LNCaP clone FGC (cell line): ENCODE results near the gene ZNF526.

Experiments used
- DNase-seq: peaks from one replicate; pipeline ENCODE4 v3.0.0-alpha.2; 2011; ENCODE audit warnings: low read depth
- H3K4me3 ChIP-seq: 2 replicates; pipeline ENCODE4 v1.5.1; 2011; ENCODE audit warnings: mild to moderate bottlenecking, low read depth, low read length, control low read depth
- TF ChIP-seq, protein P1 (sequence below): IDR thresholded peaks from 2 replicates; pipeline ENCODE4 v1.5.1; 2012; ENCODE audit warnings: mild to moderate bottlenecking; ENCODE audit not compliant: control insufficient read depth, insufficient read depth; ENCODE audit errors: extremely low read depth

The ZNF526 gene

DNA sequence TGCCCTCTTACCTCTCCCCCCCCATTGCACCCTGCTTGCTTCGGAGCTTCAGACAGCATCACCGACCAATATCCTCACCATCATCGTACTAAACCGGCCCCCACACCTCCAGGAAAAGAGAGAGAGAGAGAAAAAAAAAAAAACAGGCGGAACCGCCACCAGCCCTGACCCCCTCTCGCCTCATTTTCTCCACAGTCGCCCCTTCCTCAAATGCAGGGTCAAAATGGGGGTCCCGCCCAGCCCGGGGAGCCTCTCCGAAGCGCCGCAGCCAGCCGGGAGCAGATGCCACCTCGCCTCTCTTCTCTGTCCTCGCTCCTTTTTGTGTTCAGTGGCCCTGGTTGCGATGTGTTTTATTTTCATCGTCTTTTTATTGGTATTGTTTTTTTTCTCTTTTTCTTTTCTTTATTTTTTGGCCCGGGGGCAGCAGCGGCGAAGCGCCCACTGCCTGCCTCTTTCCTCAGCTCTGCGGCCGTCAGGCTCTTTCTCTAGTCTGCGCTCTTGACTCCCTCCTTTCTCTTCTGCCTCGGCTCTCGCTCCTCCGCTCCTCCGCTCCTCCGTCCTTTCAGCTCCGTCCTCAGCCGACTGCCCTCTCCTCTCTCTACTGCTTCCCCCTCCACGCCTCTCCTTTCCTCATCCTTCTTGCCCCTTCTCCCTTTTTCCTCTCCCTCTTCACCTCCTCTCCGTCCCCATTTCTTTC lies 44.0 kb upstream of the ZNF526 start:
- DNase-seq, result no peak
- TF ChIP-seq, protein P1, sequence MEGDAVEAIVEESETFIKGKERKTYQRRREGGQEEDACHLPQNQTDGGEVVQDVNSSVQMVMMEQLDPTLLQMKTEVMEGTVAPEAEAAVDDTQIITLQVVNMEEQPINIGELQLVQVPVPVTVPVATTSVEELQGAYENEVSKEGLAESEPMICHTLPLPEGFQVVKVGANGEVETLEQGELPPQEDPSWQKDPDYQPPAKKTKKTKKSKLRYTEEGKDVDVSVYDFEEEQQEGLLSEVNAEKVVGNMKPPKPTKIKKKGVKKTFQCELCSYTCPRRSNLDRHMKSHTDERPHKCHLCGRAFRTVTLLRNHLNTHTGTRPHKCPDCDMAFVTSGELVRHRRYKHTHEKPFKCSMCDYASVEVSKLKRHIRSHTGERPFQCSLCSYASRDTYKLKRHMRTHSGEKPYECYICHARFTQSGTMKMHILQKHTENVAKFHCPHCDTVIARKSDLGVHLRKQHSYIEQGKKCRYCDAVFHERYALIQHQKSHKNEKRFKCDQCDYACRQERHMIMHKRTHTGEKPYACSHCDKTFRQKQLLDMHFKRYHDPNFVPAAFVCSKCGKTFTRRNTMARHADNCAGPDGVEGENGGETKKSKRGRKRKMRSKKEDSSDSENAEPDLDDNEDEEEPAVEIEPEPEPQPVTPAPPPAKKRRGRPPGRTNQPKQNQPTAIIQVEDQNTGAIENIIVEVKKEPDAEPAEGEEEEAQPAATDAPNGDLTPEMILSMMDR, result no peak
- peak overlapping the region; percentile 26; the same call in 1 of the 2 replicates for H3K4me3 ChIP-seq

DNA sequence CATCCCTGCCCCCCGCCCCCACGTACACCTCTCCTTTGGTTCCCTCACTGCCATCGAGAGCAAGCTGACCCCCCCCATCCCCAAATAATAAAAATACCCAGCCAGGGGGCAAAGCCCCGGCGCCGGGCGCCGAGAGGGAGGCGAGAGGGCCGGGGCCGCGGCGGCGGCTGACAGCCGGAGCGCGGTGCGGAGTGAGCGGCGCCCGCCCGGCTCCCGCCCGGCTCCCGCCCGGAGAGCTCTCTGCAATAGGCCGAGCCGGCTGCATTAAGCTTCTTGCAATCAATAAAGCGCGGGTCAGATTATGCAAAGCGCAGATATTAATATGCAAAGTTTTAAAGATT lies 43.5 kb upstream of the ZNF526 start:
- peak overlapping the region; percentile 26; the same call in 1 of the 2 replicates for H3K4me3 ChIP-seq
- no peak for DNase-seq
- TF ChIP-seq, protein P1, result no peak

DNA sequence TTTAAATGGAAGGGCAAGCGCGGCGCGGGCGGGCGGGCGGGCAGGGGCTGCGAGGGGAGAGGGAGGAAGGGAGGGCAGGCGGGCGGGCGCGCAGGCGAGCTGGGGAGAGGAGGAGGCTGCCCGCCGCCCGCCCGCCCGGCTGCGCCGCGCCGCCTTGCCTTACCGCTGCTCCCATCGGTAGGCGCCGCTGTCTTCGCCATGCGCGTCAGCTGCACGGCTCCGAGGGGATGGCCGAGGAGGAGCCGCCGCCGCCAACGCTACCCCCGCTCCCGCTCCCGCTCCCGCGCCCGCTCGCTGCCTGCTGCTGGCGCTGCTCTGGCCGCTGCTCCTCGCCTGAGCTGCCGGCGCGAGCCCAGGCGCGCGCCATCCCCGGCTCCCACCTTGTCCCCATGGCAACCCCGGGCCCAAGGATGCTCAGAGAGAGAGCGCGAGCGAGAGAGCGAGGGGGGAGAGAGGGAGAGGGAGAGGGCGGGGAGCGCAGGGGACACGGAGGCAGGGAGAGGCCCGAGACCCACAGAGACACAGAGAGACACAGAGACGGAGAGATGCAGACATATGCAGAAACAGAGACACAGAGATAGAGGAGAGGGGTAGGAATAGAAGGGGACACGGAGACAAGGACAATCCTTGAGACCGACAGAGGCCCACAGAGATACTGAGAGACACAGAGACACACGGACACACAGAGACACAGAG lies 43.0 kb upstream of the ZNF526 start:
- DNase-seq, result no peak
- no peak overlapping the region for H3K4me3 ChIP-seq
- TF ChIP-seq, protein P1, result peak; percentile 57

DNA sequence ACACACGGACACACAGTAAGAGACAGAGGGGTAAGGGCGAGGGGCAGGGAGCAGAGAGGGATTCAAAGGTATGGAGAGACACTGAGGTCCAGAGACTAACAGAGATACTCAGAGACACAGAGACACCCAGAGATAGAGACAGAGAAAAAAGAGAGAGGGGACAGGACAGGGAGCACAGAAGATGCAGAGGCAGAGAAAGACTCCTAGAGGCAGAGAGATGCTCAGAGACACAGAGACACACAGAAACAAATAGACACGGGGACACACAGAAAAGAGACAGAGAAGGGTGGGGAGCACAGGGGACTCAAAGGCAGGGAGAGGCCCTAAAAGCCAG lies 42.5 kb upstream of the ZNF526 start:
- TF ChIP-seq, protein P1, result no peak
- no peak for DNase-seq
- H3K4me3 ChIP-seq, result no peak overlapping the region

DNA sequence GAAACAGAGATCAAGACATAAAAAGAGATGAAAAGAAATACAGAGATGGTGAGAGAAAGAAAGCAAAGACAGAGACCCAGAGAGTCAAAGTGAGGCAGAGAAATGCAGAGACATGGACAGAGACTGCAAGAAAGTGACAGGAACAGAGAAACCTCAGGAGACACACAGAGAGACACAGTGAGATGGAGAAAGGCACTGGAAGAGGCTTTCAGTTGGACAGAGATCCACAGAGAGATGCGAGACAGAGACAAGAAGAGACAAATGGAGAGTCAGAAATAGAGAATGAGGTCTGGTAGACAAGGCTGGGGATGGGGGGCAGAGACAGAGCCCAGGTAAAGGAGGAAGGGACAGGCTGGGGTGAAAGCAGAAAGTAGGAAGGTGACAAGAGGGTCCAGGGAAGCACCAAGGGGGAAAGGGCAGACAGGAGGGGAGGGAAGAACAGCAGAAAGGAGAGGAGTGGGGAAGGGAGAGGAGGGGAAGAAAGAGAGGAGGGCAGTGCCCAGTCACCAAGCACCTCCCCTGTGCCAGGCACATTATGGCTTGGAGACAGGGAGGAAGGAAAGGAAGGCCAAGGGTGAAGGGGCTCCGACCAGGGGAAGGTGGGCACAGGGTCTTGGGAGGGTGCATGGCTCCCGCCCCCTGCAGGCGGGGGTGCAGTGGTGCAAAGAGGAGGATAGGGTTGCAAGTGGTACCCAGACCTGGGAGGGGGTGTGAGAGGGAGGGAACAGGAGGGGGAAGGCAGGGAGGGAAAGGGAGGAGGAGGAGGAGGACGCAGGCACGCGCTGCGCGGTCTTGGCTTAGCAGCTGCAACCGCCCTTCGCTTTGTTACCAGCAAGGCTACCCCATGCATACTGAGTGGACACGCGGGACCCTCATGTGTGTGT lies 41.1 kb upstream of the ZNF526 start:
- TF ChIP-seq, protein P1, result no peak
- no peak for DNase-seq
- H3K4me3 ChIP-seq, result no peak overlapping the region

DNA sequence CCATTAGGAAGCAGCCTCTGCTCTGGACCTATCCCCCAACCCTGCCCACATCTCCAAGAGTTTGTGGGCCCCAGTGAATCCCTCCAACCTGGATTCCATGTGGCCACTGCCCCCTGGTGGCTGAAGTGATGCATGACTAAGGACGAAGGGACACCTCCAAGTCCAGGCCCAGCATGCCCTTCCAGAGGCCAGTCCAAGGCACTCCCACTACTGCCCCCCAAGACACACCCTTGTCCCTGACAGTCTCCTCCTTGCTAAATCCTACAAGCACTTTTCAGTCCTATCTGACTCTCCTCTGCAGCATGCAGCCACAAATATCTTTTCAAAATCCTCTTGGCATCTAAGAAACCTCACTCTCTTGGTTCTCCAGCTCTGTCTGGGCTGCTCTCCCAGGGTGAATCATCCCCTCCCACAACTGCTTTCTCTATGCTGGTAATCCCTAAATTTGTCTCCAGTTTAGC lies 35.7 kb upstream of the ZNF526 start:
- TF ChIP-seq, protein P1, result peak; percentile 62
- no peak overlapping the region for H3K4me3 ChIP-seq
- no peak for DNase-seq
